HCT116 (cell line): ENCODE results near the gene FNDC3B. TPM values are rescaled to one million over a fixed set of nuclear protein-coding genes. Genes with fewer than 3 reads are reported as not detected.

Experiments
- ATAC-seq: fragments of 200-7000 bp; cut with Tn5 transposase; 2 replicates; pipeline ENCODE4 v1.9.1; 2020; ENCODE audit warnings: mild to moderate bottlenecking, moderate library complexity
- BruUV-seq: library from RNA; stranded (reverse); fragments of 400-500 nt; replicated peaks from 2 replicates; lab custom pipeline; 2021; lab: Mats Ljungman, UMichigan
- CTCF ChIA-PET: fragments of 300-600 bp; sonication (Branson Sonifier 250); formaldehyde crosslinking; loops from one replicate; lab custom pipeline; 2021; ENCODE audit warnings: antibody characterized with exemption; lab: Charles Lee
- POLR2A ChIA-PET: fragments of 300-600, 350-600 bp; sonication (Branson Sonifier 250); formaldehyde crosslinking; loops from one replicate; lab custom pipeline; 2021; ENCODE audit warnings: antibody characterized with exemption; lab: Charles Lee
- RAD21 ChIA-PET, 2 experiments: fragments of 300-600 bp; sonication (Branson Sonifier 250); formaldehyde crosslinking; loops; one replicate each; lab custom pipeline; 2023; ENCODE audit warnings: low total read pairs in 2 of 2; ENCODE audit not compliant: uncharacterized antibody in 2 of 2, unreplicated experiment in 2 of 2, low non-redundant PET in 1 of 2; lab: Charles Lee
- DNase-seq: peaks from one replicate; pipeline ENCODE4 v3.0.0-alpha.2; 2010; ENCODE audit warnings: low read depth, low spot score
- H2AFZ ChIP-seq: fragments of 200-600 bp; shearing (Covaris generic), sonication (generic); 2 replicates; pipeline ENCODE4 v1.6.1; 2017; ENCODE audit warnings: low read depth, mixed run types, mixed read lengths, antibody characterized with exemption, low read length; ENCODE audit not compliant: poor library complexity, severe bottlenecking
- H3K27ac ChIP-seq: 2 replicates; pipeline ENCODE4 v1.5.1; 2012; ENCODE audit warnings: low read depth, low read length
- H3K27me3 ChIP-seq: fragments of 200-600 bp; sonication (generic); 2 replicates; pipeline ENCODE4 v1.6.1; 2016; ENCODE audit warnings: mixed run types, low read length, mixed read lengths; ENCODE audit not compliant: insufficient read depth
- H3K36me3 ChIP-seq, 2 experiments: fragments of 200-500 bp in 1 of 2; fragments of 200-600 bp in 1 of 2; sonication (Bioruptor generic) in 1 of 2; sonication (generic) in 1 of 2; 2 replicates each; pipeline versions ENCODE4 v1.5.1 to v1.6.1; 2014 to 2016; ENCODE audit warnings: low read length in 2 of 2, inconsistent platforms in 1 of 2, mixed read lengths in 1 of 2, mixed run types in 1 of 2; ENCODE audit not compliant: insufficient read depth in 2 of 2, control insufficient read depth in 1 of 2
- H3K4me1 ChIP-seq, 2 experiments: fragments of 200-600 bp in 1 of 2; sonication (generic) in 1 of 2; 2 replicates each; pipeline versions ENCODE4 v1.5.1 to v1.6.1; 2012 to 2017; ENCODE audit warnings: low read length in 2 of 2, inconsistent platforms in 1 of 2, mild to moderate bottlenecking in 1 of 2, mixed read lengths in 1 of 2, mixed run types in 1 of 2, moderate library complexity in 1 of 2; ENCODE audit not compliant: insufficient read depth in 2 of 2, control insufficient read depth in 1 of 2
- H3K4me2 ChIP-seq: fragments of 200-600 bp; sonication (generic); 2 replicates; pipeline ENCODE4 v1.6.1; 2017; ENCODE audit warnings: mixed run types, low read length, mixed read lengths
- H3K4me3 ChIP-seq, 2 experiments: fragments of 200-600 bp in 1 of 2; sonication (generic) in 1 of 2; replicated peaks in 1 of 2; 2 replicates each; pipeline ENCODE4 v1.5.1; 2011 to 2016; ENCODE audit warnings: low read length in 2 of 2, control low read depth in 1 of 2, low read depth in 1 of 2, mild to moderate bottlenecking in 1 of 2, mixed read lengths in 1 of 2, mixed run types in 1 of 2
- H3K79me2 ChIP-seq: fragments of 200-600 bp; sonication (generic); 2 replicates; pipeline ENCODE4 v1.6.1; 2017; ENCODE audit warnings: mild to moderate bottlenecking, mixed run types, low read length, moderate library complexity, mixed read lengths; ENCODE audit not compliant: insufficient read depth
- H3K9ac ChIP-seq: fragments of 200-600 bp; sonication (generic); 2 replicates; pipeline ENCODE4 v1.6.1; 2016; ENCODE audit warnings: low read length, mixed read lengths
- H3K9me2 ChIP-seq: fragments of 200-600 bp; sonication (generic), shearing (Covaris generic); 2 replicates; pipeline ENCODE4 v1.6.1; 2017; ENCODE audit warnings: mixed run types, mild to moderate bottlenecking, moderate library complexity; ENCODE audit not compliant: insufficient read depth
- H3K9me3 ChIP-seq, 2 experiments: fragments of 200-500 bp in 1 of 2; fragments of 200-600 bp in 1 of 2; sonication (Bioruptor generic) in 1 of 2; sonication (generic) in 1 of 2; 2 replicates each; pipeline ENCODE4 v1.6.1; 2014 to 2017; ENCODE audit warnings: low read length in 2 of 2, mixed read lengths in 2 of 2, inconsistent platforms in 1 of 2, low read depth in 1 of 2, mild to moderate bottlenecking in 1 of 2, mixed run types in 1 of 2, moderate library complexity in 1 of 2; ENCODE audit not compliant: control insufficient read depth in 1 of 2, insufficient read depth in 1 of 2
- H4K20me1 ChIP-seq: fragments of 200-600 bp; sonication (generic), shearing (Covaris generic); 2 replicates; pipeline ENCODE4 v1.6.1; 2017; ENCODE audit warnings: mixed run types, mild to moderate bottlenecking, moderate library complexity; ENCODE audit not compliant: insufficient read depth
- CBX3 ChIP-seq: IDR thresholded peaks from 2 replicates; pipeline ENCODE4 v1.6.1; 2012; ENCODE audit warnings: low read depth
- CEBPB ChIP-seq: IDR thresholded peaks from 2 replicates; pipeline ENCODE4 v1.6.1; 2012; ENCODE audit warnings: low read depth
- ELF1 ChIP-seq: IDR thresholded peaks from 2 replicates; pipeline ENCODE4 v1.6.1; 2012; ENCODE audit warnings: low read depth, borderline replicate concordance
- EZH2phosphoT487 ChIP-seq: fragments of 200-600 bp; IDR thresholded peaks from 2 replicates; pipeline ENCODE4 v1.6.1; 2018; ENCODE audit warnings: antibody characterized with exemption, borderline replicate concordance
- POLR2A ChIP-seq: IDR thresholded peaks from 2 replicates; pipeline ENCODE4 v1.7.0; 2011; ENCODE audit warnings: borderline replicate concordance; ENCODE audit not compliant: insufficient read depth, insufficient read length; ENCODE audit errors: extremely low read depth
- POLR2AphosphoS5 ChIP-seq: IDR thresholded peaks from 2 replicates; pipeline ENCODE4 v1.6.1; 2011; ENCODE audit warnings: mild to moderate bottlenecking, low read depth, low read length, moderate library complexity
- RAD21 ChIP-seq: IDR thresholded peaks from 2 replicates; pipeline ENCODE4 v1.6.1; 2012; ENCODE audit warnings: low read depth, mild to moderate bottlenecking
- SIN3A ChIP-seq: IDR thresholded peaks from 2 replicates; pipeline ENCODE4 v1.6.1; 2012; ENCODE audit warnings: low read depth
- SP1 ChIP-seq: IDR thresholded peaks from 2 replicates; pipeline ENCODE4 v1.6.1; 2012; ENCODE audit warnings: low read depth
- SRF ChIP-seq: IDR thresholded peaks from 2 replicates; pipeline ENCODE4 v1.6.1; 2012; ENCODE audit warnings: low read depth
- ZFX ChIP-seq: fragments of 450-650 bp; IDR thresholded peaks from 2 replicates; pipeline ENCODE4 v1.6.1; 2017
- intact Hi-C: fragments of 100-400 bp; cut with micrococcal nuclease; formaldehyde crosslinking; loops from 2 replicates; pipeline ENCODE4 v1.10.0; 2022
- total RNA-seq: library from RNA; stranded (reverse); gene quantifications from one replicate; pipeline ENCODE4 v1.2.1, GENCODE V29; 2021; ENCODE audit not compliant: unreplicated experiment
- TF ChIP-seq, protein P1 (sequence below): IDR thresholded peaks from 2 replicates; pipeline ENCODE4 v1.6.1; 2011; ENCODE audit warnings: mild to moderate bottlenecking, low read length, moderate library complexity; ENCODE audit not compliant: insufficient replicate concordance; ENCODE audit errors: extremely low read depth
- TF ChIP-seq, protein P2 (sequence below): IDR thresholded peaks from 2 replicates; pipeline ENCODE4 v1.6.1; 2012
- TF ChIP-seq, protein P3 (sequence below): IDR thresholded peaks from 2 replicates; pipeline ENCODE4 v1.6.1; 2012

FNDC3B gene
- total RNA-seq, 1 experiment from 2014 or later = 45.7 TPM

DNA sequence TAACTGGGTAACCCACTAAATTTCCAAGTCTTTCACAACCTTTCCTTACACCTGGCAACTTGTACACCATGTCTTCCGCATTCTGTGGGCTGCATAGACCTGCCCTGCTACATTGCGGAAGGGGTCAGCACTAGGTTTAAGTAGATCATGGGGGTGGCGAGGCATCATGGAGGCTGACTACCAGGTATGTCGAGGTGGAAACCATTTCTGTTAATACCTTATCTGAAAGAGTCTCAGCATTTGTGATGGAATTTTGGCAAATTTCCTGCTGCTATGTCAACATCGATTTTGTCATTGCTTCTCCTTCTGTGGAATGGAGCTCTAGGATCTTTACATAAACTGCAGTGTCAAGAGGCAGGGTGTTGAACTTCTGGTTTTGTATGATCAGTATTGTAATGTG is 221.7 kb downstream of the FNDC3B start:
- Histone ChIP-seq H3K9ac (no peak overlapping the region), H3K9me3 (no peaks in the 10 kb centered on the region), H3K27ac (no peak overlapping the region), H3K36me3 (no peaks in the 10 kb centered on the region), H3K4me3 (no peak overlapping the region), H3K4me2 (no peak overlapping the region), H2AFZ (no peak overlapping the region), H3K4me1 (peaks cover 0 to 4% of the 10 kb centered on the region in 2 experiments; a peak in 1 of 4 replicates), H3K79me2 (no peaks in the 10 kb centered on the region), H4K20me1 (no peaks in the 10 kb centered on the region)
- ChIA-PET CTCF (no interaction called here), RAD21 (no interaction called here)
- DNase-seq (no peak), ATAC-seq (no peak)
- no TSS peak for BruUV-seq
- intact Hi-C loops = no loop called here
- TF ChIP-seq EZH2phosphoT487 (no peak), SRF (no peak), POLR2A (no peak), POLR2AphosphoS5 (no peak), CBX3 (no peak), CEBPB (no peak), SP1 (no peak), RAD21 (no peak), ELF1 (no peak), ZFX (no peak), SIN3A (no peak)
- TF ChIP-seq, protein P1, sequence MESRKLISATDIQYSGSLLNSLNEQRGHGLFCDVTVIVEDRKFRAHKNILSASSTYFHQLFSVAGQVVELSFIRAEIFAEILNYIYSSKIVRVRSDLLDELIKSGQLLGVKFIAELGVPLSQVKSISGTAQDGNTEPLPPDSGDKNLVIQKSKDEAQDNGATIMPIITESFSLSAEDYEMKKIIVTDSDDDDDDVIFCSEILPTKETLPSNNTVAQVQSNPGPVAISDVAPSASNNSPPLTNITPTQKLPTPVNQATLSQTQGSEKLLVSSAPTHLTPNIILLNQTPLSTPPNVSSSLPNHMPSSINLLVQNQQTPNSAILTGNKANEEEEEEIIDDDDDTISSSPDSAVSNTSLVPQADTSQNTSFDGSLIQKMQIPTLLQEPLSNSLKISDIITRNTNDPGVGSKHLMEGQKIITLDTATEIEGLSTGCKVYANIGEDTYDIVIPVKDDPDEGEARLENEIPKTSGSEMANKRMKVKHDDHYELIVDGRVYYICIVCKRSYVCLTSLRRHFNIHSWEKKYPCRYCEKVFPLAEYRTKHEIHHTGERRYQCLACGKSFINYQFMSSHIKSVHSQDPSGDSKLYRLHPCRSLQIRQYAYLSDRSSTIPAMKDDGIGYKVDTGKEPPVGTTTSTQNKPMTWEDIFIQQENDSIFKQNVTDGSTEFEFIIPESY = no peak
- TF ChIP-seq, protein P2, sequence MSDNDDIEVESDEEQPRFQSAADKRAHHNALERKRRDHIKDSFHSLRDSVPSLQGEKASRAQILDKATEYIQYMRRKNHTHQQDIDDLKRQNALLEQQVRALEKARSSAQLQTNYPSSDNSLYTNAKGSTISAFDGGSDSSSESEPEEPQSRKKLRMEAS = no peak
- TF ChIP-seq, protein P3, sequence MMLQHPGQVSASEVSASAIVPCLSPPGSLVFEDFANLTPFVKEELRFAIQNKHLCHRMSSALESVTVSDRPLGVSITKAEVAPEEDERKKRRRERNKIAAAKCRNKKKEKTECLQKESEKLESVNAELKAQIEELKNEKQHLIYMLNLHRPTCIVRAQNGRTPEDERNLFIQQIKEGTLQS = no peak
- TF ChIP-seq, all 23 proteins: peak for 0
- POLR2A ChIA-PET = no interaction called here
- Histone ChIP-seq H3K27me3 (no peaks in the 10 kb centered on the region), H3K9me2 (no peaks in the 10 kb centered on the region)
